SK-N-SH (cell line): ENCODE measurements around the gene GIN1. TPM values are rescaled to one million over a fixed set of nuclear protein-coding genes. Genes with fewer than 3 reads are reported as not detected.

Source experiments
- CTCF ChIA-PET: fragments of 300-600, 350-600 bp; formaldehyde crosslinking; extraction: SDS; loops from one replicate; lab custom pipeline; 2021; lab: Yijun Ruan, JAX
- POLR2A ChIA-PET: fragments of 350-600 bp; sonication (Branson Sonifier 250); formaldehyde crosslinking; extraction: SDS; loops from one replicate; lab custom pipeline; 2020; ENCODE audit warnings: antibody characterized with exemption, inconsistent platforms; lab: Yijun Ruan, JAX
- DNase-seq: peaks from one replicate; pipeline ENCODE4 v3.0.0; 2012
- H2AFZ ChIP-seq: fragments of 200-600 bp; sonication (generic); 2 replicates; pipeline ENCODE4 v1.8.1; 2016; ENCODE audit warnings: antibody characterized with exemption, mild to moderate bottlenecking, low read depth
- H3F3A ChIP-seq: fragments of 200-600 bp; sonication (generic); replicated peaks from 2 replicates; pipeline ENCODE3; 2016; ENCODE audit warnings: antibody characterized with exemption, mild to moderate bottlenecking; ENCODE audit not compliant: insufficient read depth
- H3K27ac ChIP-seq, 2 experiments: fragments of 200-500 bp in 1 of 2; fragments of 200-600 bp in 1 of 2; sonication (Bioruptor generic) in 1 of 2; sonication (generic), shearing (Covaris generic) in 1 of 2; 2 replicates each; pipeline versions ENCODE4 v1.5.1 to v1.6.1; 2014 to 2016; ENCODE audit warnings: low read depth in 2 of 2, inconsistent platforms in 1 of 2, low read length in 1 of 2, mild to moderate bottlenecking in 1 of 2, mixed read lengths in 1 of 2
- H3K27me3 ChIP-seq: fragments of 200-600 bp; sonication (generic), shearing (Covaris generic); 2 replicates; pipeline ENCODE4 v1.6.1; 2016; ENCODE audit warnings: mixed run types; ENCODE audit not compliant: insufficient read depth
- H3K36me3 ChIP-seq, 2 experiments: fragments of 200-500 bp in 1 of 2; fragments of 200-600 bp in 1 of 2; sonication (Bioruptor generic) in 1 of 2; sonication (generic) in 1 of 2; replicated peaks in 1 of 2; 2 replicates each; pipeline versions ENCODE3 to v1.5.1; 2014 to 2016; ENCODE audit warnings: low read length in 1 of 2, mild to moderate bottlenecking in 1 of 2; ENCODE audit not compliant: insufficient read depth in 2 of 2, control insufficient read depth in 1 of 2
- H3K4me1 ChIP-seq, 2 experiments: fragments of 200-500 bp in 1 of 2; fragments of 200-600 bp in 1 of 2; sonication (Bioruptor generic) in 1 of 2; sonication (generic), shearing (Covaris generic) in 1 of 2; 2 replicates each; pipeline versions ENCODE4 v1.5.1 to v1.6.1; 2014 to 2016; ENCODE audit warnings: low read depth in 1 of 2, low read length in 1 of 2, mixed run types in 1 of 2; ENCODE audit not compliant: insufficient read depth in 2 of 2, control insufficient read depth in 1 of 2
- H3K4me2 ChIP-seq: fragments of 200-600 bp; sonication (generic), shearing (Covaris generic); 2 replicates; pipeline ENCODE4 v1.6.1; 2017; ENCODE audit warnings: mixed run types
- H3K4me3 ChIP-seq, 2 experiments: fragments of 200-500 bp in 1 of 2; fragments of 200-600 bp in 1 of 2; sonication (Bioruptor generic) in 1 of 2; sonication (generic), shearing (Covaris generic) in 1 of 2; 2 replicates each; pipeline versions ENCODE4 v1.5.1 to v1.8.1; 2014 to 2016; ENCODE audit warnings: low read depth in 2 of 2, inconsistent platforms in 1 of 2, low read length in 1 of 2, mild to moderate bottlenecking in 1 of 2, mixed read lengths in 1 of 2, moderate library complexity in 1 of 2
- H3K79me2 ChIP-seq: fragments of 200-600 bp; sonication (generic); 2 replicates; pipeline ENCODE4 v1.8.1; 2017; ENCODE audit warnings: mild to moderate bottlenecking; ENCODE audit not compliant: insufficient read depth
- H3K9ac ChIP-seq: fragments of 200-600 bp; sonication (generic); 2 replicates; pipeline ENCODE4 v1.6.1; 2017; ENCODE audit warnings: mixed run types
- H3K9me2 ChIP-seq: fragments of 200-600 bp; sonication (generic); 2 replicates; pipeline ENCODE4 v1.6.1; 2017; ENCODE audit warnings: mixed run types
- H3K9me3 ChIP-seq: fragments of 200-600 bp; sonication (generic); 2 replicates; pipeline ENCODE4 v1.6.1; 2017; ENCODE audit warnings: mixed run types, mild to moderate bottlenecking, moderate library complexity
- H4K20me1 ChIP-seq: fragments of 200-600 bp; sonication (generic); 2 replicates; pipeline ENCODE4 v1.6.1; 2017; ENCODE audit warnings: mild to moderate bottlenecking, mixed run types; ENCODE audit not compliant: insufficient read depth
- CHD2 ChIP-seq: fragments of 150-350 bp; IDR thresholded peaks from 2 replicates; pipeline ENCODE4 v1.6.1; 2018; ENCODE audit warnings: low read length; ENCODE audit not compliant: partially characterized antibody
- EP300 ChIP-seq, 2 experiments: IDR thresholded peaks; 2 replicates each; pipeline versions ENCODE4 v1.4.0 to v1.6.1; 2012; ENCODE audit warnings: borderline replicate concordance in 1 of 2, low read depth in 1 of 2, low read length in 1 of 2
- EZH2phosphoT487 ChIP-seq: fragments of 200-600 bp; sonication (generic); IDR thresholded peaks from 2 replicates; pipeline ENCODE4 v1.6.1; 2017; ENCODE audit warnings: low read depth, mixed run types, mild to moderate bottlenecking, antibody characterized with exemption, moderate library complexity, borderline replicate concordance
- FOSL2 ChIP-seq: IDR thresholded peaks from 2 replicates; pipeline ENCODE4 v1.4.0; 2012; ENCODE audit warnings: low read depth, mild to moderate bottlenecking, moderate library complexity, borderline replicate concordance
- FOXJ3 ChIP-seq: sonication (generic); formaldehyde crosslinking; IDR thresholded peaks from 2 replicates; pipeline ENCODE4 v1.5.1; 2020; ENCODE audit warnings: mild to moderate bottlenecking, missing genetic modification reagents
- MAX ChIP-seq: IDR thresholded peaks from 2 replicates; pipeline ENCODE4 v1.4.0; 2012; ENCODE audit warnings: low read depth
- MXI1 ChIP-seq: IDR thresholded peaks from 2 replicates; pipeline ENCODE4 v1.6.1; 2012; ENCODE audit warnings: mild to moderate bottlenecking, low read depth, low read length, improper control_type of control experiment
- NRF1 ChIP-seq: IDR thresholded peaks from 2 replicates; pipeline ENCODE4 v1.6.1; 2012; ENCODE audit warnings: low read depth, mild to moderate bottlenecking, low read length
- RAD21 ChIP-seq: IDR thresholded peaks from 2 replicates; pipeline ENCODE4 v1.6.1; 2012; ENCODE audit warnings: mild to moderate bottlenecking, low read length
- RCOR1 ChIP-seq: fragments of 150-350 bp; IDR thresholded peaks from 2 replicates; pipeline ENCODE4 v1.6.1; 2017; ENCODE audit warnings: antibody characterized with exemption, low read length
- REST ChIP-seq: IDR thresholded peaks from 2 replicates; pipeline ENCODE4 v1.6.1; 2012; ENCODE audit warnings: mild to moderate bottlenecking, low read depth, low read length, moderate library complexity
- RFX5 ChIP-seq: IDR thresholded peaks from 2 replicates; pipeline ENCODE4 v1.6.1; 2012; ENCODE audit warnings: mild to moderate bottlenecking, improper control_type of control experiment, low read length
- RXRA ChIP-seq: IDR thresholded peaks from 2 replicates; pipeline ENCODE4 v1.4.0; 2012; ENCODE audit warnings: low read depth, mild to moderate bottlenecking, borderline replicate concordance
- SMC3 ChIP-seq: IDR thresholded peaks from 2 replicates; pipeline ENCODE4 v1.6.1; 2012; ENCODE audit warnings: low read depth, low read length, improper control_type of control experiment
- TCF12 ChIP-seq: IDR thresholded peaks from 2 replicates; pipeline ENCODE4 v1.4.0; 2012
- WGBS: methylation state at CpG from one replicate; pipeline ENCODE4 v1.1.6; 2017; ENCODE audit warnings: low lambda C conversion rate; 5-methylcytosine and 5-hydroxymethylcytosine counted together
- polyA plus RNA-seq, 3 experiments: library from polyadenylated mRNA; depleted of rRNA; stranded (reverse); fragments of >200 nt; gene quantifications; 2 replicates each; pipeline ENCODE4 v1.2.3, GENCODE V29; 2012

GIN1 gene
- polyA plus RNA-seq, 1 of the 3 experiments (the other 2 are of a cell fraction): 1.3 TPM

- no peak for DNase-seq
- Histone ChIP-seq H3K27me3 (no peaks in the 10 kb centered on the region), H3K9ac (no peak overlapping the region), H3K9me3 (no peaks in the 10 kb centered on the region), H3K4me2 (no peak overlapping the region), H4K20me1 (no peaks in the 10 kb centered on the region), H3F3A (no peaks in the 10 kb centered on the region), H3K4me3 (no peak overlapping the region), H3K36me3 (no peaks in the 10 kb centered on the region), H3K9me2 (no peaks in the 10 kb centered on the region), H3K27ac (no peak overlapping the region), H2AFZ (no peak overlapping the region), H3K79me2 (no peaks in the 10 kb centered on the region), H3K4me1 (no peaks in the 10 kb centered on the region; a peak in 2 of 4 replicates)
- ChIA-PET CTCF (no interaction called here), POLR2A (no interaction called here)
- no peak for TF ChIP-seq NRF1
- no peak for TF ChIP-seq SMC3
- TF ChIP-seq CHD2: no peak
- TF ChIP-seq RFX5: no peak
- no peak for TF ChIP-seq EP300 (IDR thresholded peaks at IDR 0.05; ENCODE audit: borderline replicate concordance in 1 of 2, low read depth in 1 of 2, low read length in 1 of 2)
- no peak for TF ChIP-seq MAX
- no peak for TF ChIP-seq MXI1
- TF ChIP-seq FOSL2: no peak
- TF ChIP-seq TCF12: no peak
- TF ChIP-seq REST: no peak
- 52% methylated on average over 3 of the region's 3 CpGs for WGBS
Measured at GRCh38 chr5:103060424-103060954, 59.4 kb downstream of the GIN1 start.

- H3K27me3 ChIP-seq: no peaks in the 10 kb centered on the region
- no peaks in the 10 kb centered on the region; a peak in 2 of 4 replicates for H3K4me1 ChIP-seq
- H3K36me3 ChIP-seq: no peaks in the 10 kb centered on the region
- H3F3A ChIP-seq: no peaks in the 10 kb centered on the region
- H3K9me2 ChIP-seq: no peaks in the 10 kb centered on the region
- no peak overlapping the region for H3K4me3 ChIP-seq
- H3K4me2 ChIP-seq: no peak overlapping the region
- no peak for TF ChIP-seq RCOR1
- TF ChIP-seq RXRA: no peak
- TF ChIP-seq RFX5: no peak
- no peak for TF ChIP-seq RAD21
- TF ChIP-seq EZH2phosphoT487: no peak
- no peak for TF ChIP-seq FOXJ3 (CRISPR knock-in tag)
- TF ChIP-seq, all 33 proteins: peak for 0
- H2AFZ ChIP-seq: no peak overlapping the region
- no peak for DNase-seq
- no peaks in the 10 kb centered on the region for H3K9me3 ChIP-seq
- no peaks in the 10 kb centered on the region for H4K20me1 ChIP-seq
- no peak overlapping the region for H3K9ac ChIP-seq
- H3K79me2 ChIP-seq: no peaks in the 10 kb centered on the region
- WGBS: 65% methylated on average over 3 of the region's 3 CpGs
- ChIA-PET CTCF (interaction anchor here (0.8 to 0.9 kb wide), 2 partner anchors 89 to 476 kb away, joined by 3 read pairs; no protein-coding TSS in a partner anchor), POLR2A (no interaction called here)
- no peak overlapping the region for H3K27ac ChIP-seq
Measured at GRCh38 chr5:103059525-103059924, 60.4 kb downstream of the GIN1 start.
